BLaER1 (cell line): Measurements from ENCODE around the gene C14orf132.

Experiments
- H3K27ac ChIP-seq: shearing (Covaris generic); formaldehyde crosslinking; 2 replicates; pipeline ENCODE4 v1.8.1; 2022
- H3K27me3 ChIP-seq: shearing (Covaris generic); formaldehyde crosslinking; 2 replicates; pipeline ENCODE4 v1.8.1; 2022
- H3K36me3 ChIP-seq: shearing (Covaris generic); formaldehyde crosslinking; 2 replicates; pipeline ENCODE4 v1.8.1; 2022
- H3K4me1 ChIP-seq: shearing (Covaris generic); formaldehyde crosslinking; 2 replicates; pipeline ENCODE4 v1.8.1; 2022
- H3K4me2 ChIP-seq: shearing (Covaris generic); formaldehyde crosslinking; 2 replicates; pipeline ENCODE4 v1.8.1; 2022
- H3K4me3 ChIP-seq: shearing (Covaris generic); formaldehyde crosslinking; 2 replicates; pipeline ENCODE4 v1.8.1; 2022
- H3K9ac ChIP-seq: shearing (Covaris generic); formaldehyde crosslinking; 2 replicates; pipeline ENCODE4 v1.8.1; 2022
- H3K9me3 ChIP-seq: shearing (Covaris generic); formaldehyde crosslinking; 2 replicates; pipeline ENCODE4 v1.8.1; 2022
- H4K20me1 ChIP-seq: shearing (Covaris generic); formaldehyde crosslinking; 2 replicates; pipeline ENCODE4 v1.8.1; 2022
- Cebpa-rat ChIP-seq: shearing (Covaris generic); IDR thresholded peaks from 2 replicates; pipeline ENCODE4 v1.8.1; 2022

Gene C14orf132

GRCh38 chr14:96014176-96014575 is 25.0 kb upstream of the C14orf132 start:
- peaks cover 9% of the 10 kb centered on the region for H3K4me1 ChIP-seq
- H4K20me1 ChIP-seq: no peaks in the 10 kb centered on the region
- no peak overlapping the region for H3K27ac ChIP-seq
- no peaks in the 10 kb centered on the region; the same call in 1 of the 2 replicates for H3K27me3 ChIP-seq
- no peak overlapping the region for H3K4me2 ChIP-seq
- no peak for TF ChIP-seq Cebpa-rat
- peaks cover 26% of the 10 kb centered on the region for H3K9me3 ChIP-seq
- no peak overlapping the region for H3K4me3 ChIP-seq
- peaks cover 8% of the 10 kb centered on the region for H3K36me3 ChIP-seq
- no peak overlapping the region for H3K9ac ChIP-seq

GRCh38 chr14:96016501-96017160 is 22.5 kb upstream of the C14orf132 start:
- no peaks in the 10 kb centered on the region for H3K27me3 ChIP-seq
- no peak for TF ChIP-seq Cebpa-rat
- peaks cover 3% of the 10 kb centered on the region for H3K9me3 ChIP-seq
- no peak overlapping the region for H3K27ac ChIP-seq
- H3K4me1 ChIP-seq: peaks cover 9% of the 10 kb centered on the region
- H3K36me3 ChIP-seq: no peaks in the 10 kb centered on the region
- no peak overlapping the region for H3K4me3 ChIP-seq
- H3K4me2 ChIP-seq: no peak overlapping the region
- H4K20me1 ChIP-seq: no peaks in the 10 kb centered on the region
- H3K9ac ChIP-seq: no peak overlapping the region

GRCh38 chr14:96017882-96018281 is 21.3 kb upstream of the C14orf132 start:
- H3K36me3 ChIP-seq: no peaks in the 10 kb centered on the region
- no peak overlapping the region for H3K4me3 ChIP-seq
- no peak overlapping the region for H3K4me2 ChIP-seq
- H3K27ac ChIP-seq: no peak overlapping the region
- no peaks in the 10 kb centered on the region for H3K27me3 ChIP-seq
- peaks cover 3% of the 10 kb centered on the region for H3K4me1 ChIP-seq
- no peak overlapping the region for H3K9ac ChIP-seq
- TF ChIP-seq Cebpa-rat: no peak
- no peaks in the 10 kb centered on the region for H3K9me3 ChIP-seq
- H4K20me1 ChIP-seq: no peaks in the 10 kb centered on the region

GRCh38 chr14:96027431-96028355 is 11.5 kb upstream of the C14orf132 start:
- Histone ChIP-seq H3K27me3 (no peaks in the 10 kb centered on the region), H3K27ac (no peak overlapping the region)

GRCh38 chr14:96029089-96029645 is 10.0 kb upstream of the C14orf132 start:
- H3K9ac ChIP-seq: no peak overlapping the region
- H3K4me2 ChIP-seq: no peak overlapping the region
- no peaks in the 10 kb centered on the region for H3K36me3 ChIP-seq
- H4K20me1 ChIP-seq: no peaks in the 10 kb centered on the region
- no peaks in the 10 kb centered on the region for H3K27me3 ChIP-seq
- no peaks in the 10 kb centered on the region for H3K9me3 ChIP-seq
- no peak for TF ChIP-seq Cebpa-rat
- H3K4me1 ChIP-seq: peaks cover 15% of the 10 kb centered on the region
- H3K4me3 ChIP-seq: no peak overlapping the region
- H3K27ac ChIP-seq: no peak overlapping the region

More at GRCh38 chr14:96027431-96028355, 11.5 kb upstream of the C14orf132 start:
- Histone ChIP-seq H3K4me3 (no peak overlapping the region), H3K36me3 (no peaks in the 10 kb centered on the region), H3K4me1 (peaks cover 15% of the 10 kb centered on the region), H4K20me1 (no peaks in the 10 kb centered on the region), H3K9me3 (no peaks in the 10 kb centered on the region), H3K4me2 (peak overlapping the region; percentile 61), H3K9ac (no peak overlapping the region)
- no peak for TF ChIP-seq Cebpa-rat

GRCh38 chr14:96030108-96030760 is 8.9 kb upstream of the C14orf132 start:
- Histone ChIP-seq H3K4me3 (no peak overlapping the region), H3K9ac (no peak overlapping the region), H3K9me3 (no peaks in the 10 kb centered on the region), H3K27ac (no peak overlapping the region), H3K4me1 (peaks cover 15% of the 10 kb centered on the region), H3K36me3 (no peaks in the 10 kb centered on the region), H3K4me2 (no peak overlapping the region), H3K27me3 (no peaks in the 10 kb centered on the region), H4K20me1 (no peaks in the 10 kb centered on the region)
- TF ChIP-seq Cebpa-rat: no peak

- H4K20me1 ChIP-seq: no peaks in the 10 kb centered on the region
- H3K4me3 ChIP-seq: no peak overlapping the region
- peaks cover 13% of the 10 kb centered on the region for H3K4me1 ChIP-seq
- no peak overlapping the region for H3K9ac ChIP-seq
- TF ChIP-seq Cebpa-rat: no peak
- H3K4me2 ChIP-seq: no peak overlapping the region
- no peaks in the 10 kb centered on the region for H3K9me3 ChIP-seq
- no peaks in the 10 kb centered on the region for H3K36me3 ChIP-seq
- H3K27ac ChIP-seq: no peak overlapping the region
- no peaks in the 10 kb centered on the region for H3K27me3 ChIP-seq
These were observed 7.5 kb upstream of the C14orf132 start for GRCh38 chr14:96031691-96032090.

GRCh38 chr14:96035456-96035855 is 3.7 kb upstream of the C14orf132 start:
- no peak overlapping the region for H3K9ac ChIP-seq
- H3K9me3 ChIP-seq: no peaks in the 10 kb centered on the region
- TF ChIP-seq Cebpa-rat: no peak
- no peaks in the 10 kb centered on the region for H3K36me3 ChIP-seq
- no peaks in the 10 kb centered on the region for H4K20me1 ChIP-seq
- H3K4me3 ChIP-seq: no peak overlapping the region
- H3K4me2 ChIP-seq: no peak overlapping the region
- no peak overlapping the region for H3K27ac ChIP-seq
- H3K4me1 ChIP-seq: peaks cover 21% of the 10 kb centered on the region
- no peaks in the 10 kb centered on the region for H3K27me3 ChIP-seq

- Histone ChIP-seq H3K27ac (no peak overlapping the region), H3K27me3 (no peaks in the 10 kb centered on the region), H4K20me1 (peaks cover 20% of the 10 kb centered on the region), H3K36me3 (peaks cover 11% of the 10 kb centered on the region), H3K4me2 (peak overlapping the region; percentile 95), H3K9me3 (no peaks in the 10 kb centered on the region), H3K4me3 (no peak overlapping the region), H3K9ac (no peak overlapping the region), H3K4me1 (peaks cover 43% of the 10 kb centered on the region)
- TF ChIP-seq Cebpa-rat: no peak
These were observed 1.1 kb upstream of the C14orf132 start for GRCh38 chr14:96037891-96038557.
